OCI-LY1 (cell line): Measurements from ENCODE around the gene ROR1.

Experiments used
- H2AFZ ChIP-seq: fragments of 200-600 bp; sonication (generic), shearing (Covaris generic); 2 replicates; pipeline ENCODE4 v1.6.0; 2014; ENCODE audit warnings: antibody characterized with exemption, mild to moderate bottlenecking, low read length
- H3F3A ChIP-seq: fragments of 200-600 bp; sonication (generic), shearing (Covaris generic); 2 replicates; pipeline ENCODE4 v1.6.0; 2014; ENCODE audit warnings: mild to moderate bottlenecking, antibody characterized with exemption, low read length, moderate library complexity; ENCODE audit not compliant: insufficient read depth
- H3K27ac ChIP-seq: fragments of 200-600 bp; sonication (generic); 2 replicates; pipeline ENCODE4 v1.5.1; 2014; ENCODE audit warnings: low read length, mixed run types, mild to moderate bottlenecking, low read depth; ENCODE audit not compliant: poor library complexity, severe bottlenecking
- H3K27me3 ChIP-seq: fragments of 200-600 bp; sonication (generic); 2 replicates; pipeline ENCODE4 v1.6.0; 2014; ENCODE audit warnings: antibody characterized with exemption, mild to moderate bottlenecking, low read length, moderate library complexity; ENCODE audit not compliant: insufficient read depth
- H3K36me3 ChIP-seq: fragments of 200-600 bp; sonication (generic); 2 replicates; pipeline ENCODE4 v1.6.1; 2014; ENCODE audit warnings: mild to moderate bottlenecking, antibody characterized with exemption, low read length, moderate library complexity, mixed read lengths; ENCODE audit not compliant: insufficient read depth
- H3K4me1 ChIP-seq: fragments of 200-600 bp; sonication (generic); 2 replicates; pipeline ENCODE4 v1.5.1; 2014; ENCODE audit warnings: mild to moderate bottlenecking, low read length, moderate library complexity; ENCODE audit not compliant: insufficient read depth, severe bottlenecking
- H3K4me2 ChIP-seq: fragments of 200-600 bp; sonication (generic), shearing (Covaris generic); 2 replicates; pipeline ENCODE4 v1.6.1; 2014; ENCODE audit warnings: low read length
- H3K4me3 ChIP-seq: fragments of 200-600 bp; sonication (generic); 2 replicates; pipeline ENCODE4 v1.5.1; 2014; ENCODE audit warnings: low read length, low read depth, mild to moderate bottlenecking, mixed read lengths; ENCODE audit not compliant: poor library complexity, severe bottlenecking
- H3K79me2 ChIP-seq: fragments of 200-600 bp; shearing (Covaris generic); 2 replicates; pipeline ENCODE4 v1.6.1; 2016; ENCODE audit warnings: mixed run types, low read length, mixed read lengths; ENCODE audit not compliant: insufficient read depth
- H3K9ac ChIP-seq: fragments of 200-600 bp; sonication (generic), shearing (Covaris generic); 2 replicates; pipeline ENCODE4 v1.6.1; 2014; ENCODE audit warnings: mild to moderate bottlenecking, low read length, mixed read lengths
- H3K9me2 ChIP-seq: fragments of 200-600 bp; sonication (generic), shearing (Covaris generic); 2 replicates; pipeline ENCODE4 v1.6.1; 2014; ENCODE audit warnings: low read depth, mild to moderate bottlenecking, low read length, mixed read lengths
- H3K9me3 ChIP-seq: fragments of 200-600 bp; shearing (Covaris generic); 2 replicates; pipeline ENCODE4 v1.6.1; 2014; ENCODE audit warnings: low read length, mixed read lengths
- H4K20me1 ChIP-seq: fragments of 200-600 bp; sonication (generic), shearing (Covaris generic); 2 replicates; pipeline ENCODE4 v1.6.0; 2016; ENCODE audit warnings: mild to moderate bottlenecking, low read length; ENCODE audit not compliant: insufficient read depth
- EZH2 ChIP-seq: fragments of 200-600 bp; sonication (generic), shearing (Covaris generic); IDR thresholded peaks from 2 replicates; pipeline ENCODE4 v1.8.0; 2017; ENCODE audit warnings: borderline replicate concordance, mixed run types, mild to moderate bottlenecking, antibody characterized with exemption, low read length, moderate library complexity, mixed read lengths
- TF ChIP-seq, protein P1 (sequence below): fragments of 200-600 bp; sonication (generic), shearing (Covaris generic); IDR thresholded peaks from 2 replicates; pipeline ENCODE4 v1.5.1; 2017; ENCODE audit warnings: mild to moderate bottlenecking, antibody characterized with exemption, low read length, moderate library complexity, mixed read lengths

Gene ROR1

DNA sequence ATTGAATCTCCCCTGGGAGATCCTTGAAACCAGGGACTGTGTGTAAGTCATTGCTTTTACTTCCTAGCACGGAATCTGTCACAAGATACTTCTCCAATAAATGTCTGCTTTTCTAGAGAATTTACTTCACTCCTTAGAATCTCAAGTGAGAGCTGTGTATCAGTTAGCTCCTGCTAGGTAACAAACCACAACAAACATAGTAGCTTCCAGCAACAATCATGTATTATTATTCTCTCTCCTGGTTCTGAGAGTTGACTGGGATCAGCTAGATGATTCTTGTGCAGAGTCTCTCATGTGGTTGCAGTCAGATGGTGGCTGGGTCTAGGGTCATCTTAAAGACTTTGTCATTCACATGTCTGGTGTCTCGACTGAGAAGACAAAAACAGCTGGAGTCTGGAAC lies 262.7 kb downstream of the ROR1 start:
- TF ChIP-seq, protein P1, sequence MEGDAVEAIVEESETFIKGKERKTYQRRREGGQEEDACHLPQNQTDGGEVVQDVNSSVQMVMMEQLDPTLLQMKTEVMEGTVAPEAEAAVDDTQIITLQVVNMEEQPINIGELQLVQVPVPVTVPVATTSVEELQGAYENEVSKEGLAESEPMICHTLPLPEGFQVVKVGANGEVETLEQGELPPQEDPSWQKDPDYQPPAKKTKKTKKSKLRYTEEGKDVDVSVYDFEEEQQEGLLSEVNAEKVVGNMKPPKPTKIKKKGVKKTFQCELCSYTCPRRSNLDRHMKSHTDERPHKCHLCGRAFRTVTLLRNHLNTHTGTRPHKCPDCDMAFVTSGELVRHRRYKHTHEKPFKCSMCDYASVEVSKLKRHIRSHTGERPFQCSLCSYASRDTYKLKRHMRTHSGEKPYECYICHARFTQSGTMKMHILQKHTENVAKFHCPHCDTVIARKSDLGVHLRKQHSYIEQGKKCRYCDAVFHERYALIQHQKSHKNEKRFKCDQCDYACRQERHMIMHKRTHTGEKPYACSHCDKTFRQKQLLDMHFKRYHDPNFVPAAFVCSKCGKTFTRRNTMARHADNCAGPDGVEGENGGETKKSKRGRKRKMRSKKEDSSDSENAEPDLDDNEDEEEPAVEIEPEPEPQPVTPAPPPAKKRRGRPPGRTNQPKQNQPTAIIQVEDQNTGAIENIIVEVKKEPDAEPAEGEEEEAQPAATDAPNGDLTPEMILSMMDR = no peak
- H3K36me3 ChIP-seq = no peaks in the 10 kb centered on the region
- H3K27me3 ChIP-seq = no peaks in the 10 kb centered on the region
- H3K79me2 ChIP-seq = no peaks in the 10 kb centered on the region
- no peak overlapping the region for H3K4me2 ChIP-seq
- H3K27ac ChIP-seq = no peak overlapping the region
- H3K9me3 ChIP-seq = no peaks in the 10 kb centered on the region
- no peak overlapping the region for H3K4me3 ChIP-seq
- no peaks in the 10 kb centered on the region for H3F3A ChIP-seq
- H3K4me1 ChIP-seq = no peaks in the 10 kb centered on the region
- H4K20me1 ChIP-seq = no peaks in the 10 kb centered on the region
- H2AFZ ChIP-seq = no peak overlapping the region
- no peak overlapping the region for H3K9ac ChIP-seq
- H3K9me2 ChIP-seq = no peaks in the 10 kb centered on the region

DNA sequence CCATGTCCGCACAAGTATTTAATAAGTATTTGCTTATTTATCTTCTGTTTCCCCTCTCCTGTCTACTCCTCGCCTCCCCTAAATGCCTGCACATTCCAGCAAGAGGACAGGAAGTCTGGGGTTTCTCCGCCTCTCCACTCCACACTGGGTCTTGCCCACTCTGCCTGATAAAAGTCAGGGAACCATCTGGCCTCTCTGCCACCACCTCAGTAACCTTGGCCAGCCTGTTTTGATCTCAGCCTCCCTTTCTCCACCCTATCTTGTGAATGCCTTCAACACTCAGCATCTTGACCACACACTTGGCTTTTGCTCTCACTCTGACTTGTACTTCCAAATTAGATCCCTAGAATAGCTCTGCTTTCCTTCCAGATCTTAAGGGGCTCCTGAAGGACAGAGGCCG lies 264.3 kb downstream of the ROR1 start:
- Histone ChIP-seq H3K4me2 (no peak overlapping the region), H3K9ac (no peak overlapping the region), H3K4me1 (no peaks in the 10 kb centered on the region), H3F3A (no peaks in the 10 kb centered on the region), H2AFZ (no peak overlapping the region), H3K36me3 (no peaks in the 10 kb centered on the region), H3K79me2 (no peaks in the 10 kb centered on the region), H3K9me3 (no peaks in the 10 kb centered on the region), H4K20me1 (no peaks in the 10 kb centered on the region), H3K9me2 (no peaks in the 10 kb centered on the region), H3K27ac (no peak overlapping the region), H3K27me3 (no peaks in the 10 kb centered on the region), H3K4me3 (no peak overlapping the region)
- TF ChIP-seq, protein P1 = no peak
- no peak for TF ChIP-seq EZH2

- no peak overlapping the region for H3K4me2 ChIP-seq
Measured at GRCh38 chr1:64038965-64039364, 265.1 kb downstream of the ROR1 start.

More at GRCh38 chr1:64038965-64039364, 265.1 kb downstream of the ROR1 start:
- no peaks in the 10 kb centered on the region for H3K9me2 ChIP-seq
- no peak overlapping the region for H3K9ac ChIP-seq
- no peak overlapping the region for H3K4me3 ChIP-seq
- no peaks in the 10 kb centered on the region for H3K4me1 ChIP-seq
- no peaks in the 10 kb centered on the region for H4K20me1 ChIP-seq
- TF ChIP-seq EZH2 = no peak
- TF ChIP-seq, protein P1 = no peak
- H3K36me3 ChIP-seq = no peaks in the 10 kb centered on the region
- H3K79me2 ChIP-seq = no peaks in the 10 kb centered on the region
- no peak overlapping the region for H2AFZ ChIP-seq
- no peaks in the 10 kb centered on the region for H3K9me3 ChIP-seq
- H3K27ac ChIP-seq = no peak overlapping the region
- no peaks in the 10 kb centered on the region for H3K27me3 ChIP-seq
- H3F3A ChIP-seq = no peaks in the 10 kb centered on the region
